Posterior vena cava (tissue), 2 donors: ENCODE results near the gene ANKRD33. TPM values are rescaled to one million over a fixed set of nuclear protein-coding genes. Genes with fewer than 3 reads are reported as not detected.

ENCODE experiments used
- DNase-seq: peaks from one replicate; pipeline ENCODE4 v3.0.0-alpha.2; 2020; ENCODE audit warnings: low spot score
- intact Hi-C, 2 donors: fragments of 100-400 bp; cut with DNase I; formaldehyde crosslinking; loops; one replicate each; pipeline versions ENCODE4 v1.14.1 to v1.14.2; 2022 to 2023
- long read RNA-seq, 2 donors: library from polyadenylated mRNA; unstranded; transcript quantifications; one replicate each; pipeline ENCODE4 v2.0.0, GENCODE V29; 2020 to 2021
- total RNA-seq, 2 donors: library from RNA; stranded (reverse); fragmentation: NEBNext Ultra II Directional; extraction: Animal tissue kit (Norgen Biotek cat#: 25700); gene quantifications; one replicate each; pipeline ENCODE4 v1.2.1, GENCODE V29; 2021
- donor health status: DM: yes; HTN: yes; CAD: no.
- donor health status: DM: yes; HTN: yes; CAD: no.

ANKRD33 gene, protein sequence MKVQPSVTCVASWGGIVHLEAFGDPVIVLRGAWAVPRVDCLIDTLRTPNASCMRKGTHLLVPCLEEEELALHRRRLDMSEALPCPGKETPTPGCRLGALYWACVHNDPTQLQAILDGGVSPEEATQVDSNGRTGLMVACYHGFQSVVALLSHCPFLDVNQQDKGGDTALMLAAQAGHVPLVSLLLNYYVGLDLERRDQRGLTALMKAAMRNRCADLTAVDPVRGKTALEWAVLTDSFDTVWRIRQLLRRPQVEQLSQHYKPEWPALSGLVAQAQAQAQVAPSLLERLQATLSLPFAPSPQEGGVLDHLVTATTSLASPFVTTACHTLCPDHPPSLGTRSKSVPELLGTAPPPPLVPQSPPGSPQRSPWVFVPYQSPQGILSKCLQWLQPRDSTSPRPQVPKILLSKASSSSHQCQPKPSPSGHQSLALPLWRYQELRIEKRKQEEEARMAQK
- not detected for total RNA-seq
- long read RNA-seq, donor 1, result 0 reads
- long read RNA-seq, donor 2, result 0 reads

DNA sequence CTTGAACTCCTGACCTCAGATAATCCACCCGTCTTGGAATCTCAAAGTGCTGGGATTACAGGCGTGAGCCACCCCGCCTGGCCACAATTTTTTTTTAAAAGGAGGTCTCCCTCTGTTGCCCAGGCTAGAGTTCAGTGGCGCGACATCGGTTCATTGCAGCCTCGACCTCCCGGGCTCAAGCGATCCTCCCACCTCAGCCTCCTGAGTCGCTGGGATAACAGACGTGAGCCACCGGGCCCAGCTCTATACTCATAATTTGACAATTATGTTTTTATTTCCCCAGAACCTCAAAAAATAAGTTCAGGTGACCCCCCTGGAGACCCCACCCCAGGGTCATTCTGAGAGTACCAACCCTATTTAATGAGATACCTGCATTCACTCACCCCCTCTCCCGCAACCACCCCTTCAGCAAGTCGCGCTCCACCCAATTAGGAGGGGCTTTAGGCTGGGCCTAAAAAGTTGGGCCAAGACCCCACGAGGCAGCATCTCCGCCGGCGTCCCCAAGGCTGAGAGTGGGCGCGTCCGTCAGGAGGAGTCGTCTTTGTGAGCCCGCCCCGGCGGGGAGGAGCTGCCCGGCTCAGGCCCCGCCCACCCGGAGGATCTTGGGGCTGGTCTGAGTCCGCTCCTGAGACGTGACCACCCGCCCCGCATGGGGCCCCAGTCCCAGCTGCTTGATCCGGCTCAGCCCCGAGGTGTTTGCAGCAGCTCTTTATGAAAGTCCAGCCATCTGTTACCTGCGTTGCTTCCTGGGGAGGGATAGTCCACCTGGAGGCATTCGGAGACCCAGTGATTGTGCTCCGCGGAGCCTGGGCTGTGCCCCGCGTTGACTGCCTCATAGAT is at the start of gene ANKRD33:
Gene ANKRD33 (plus strand): TSS at position 628 of the 840 bp plus-strand sequence. CDS start 84 bp downstream, at position 712.
- intact Hi-C loops, result no loop called here
- DNase-seq, result peak; percentile 72

DNA sequence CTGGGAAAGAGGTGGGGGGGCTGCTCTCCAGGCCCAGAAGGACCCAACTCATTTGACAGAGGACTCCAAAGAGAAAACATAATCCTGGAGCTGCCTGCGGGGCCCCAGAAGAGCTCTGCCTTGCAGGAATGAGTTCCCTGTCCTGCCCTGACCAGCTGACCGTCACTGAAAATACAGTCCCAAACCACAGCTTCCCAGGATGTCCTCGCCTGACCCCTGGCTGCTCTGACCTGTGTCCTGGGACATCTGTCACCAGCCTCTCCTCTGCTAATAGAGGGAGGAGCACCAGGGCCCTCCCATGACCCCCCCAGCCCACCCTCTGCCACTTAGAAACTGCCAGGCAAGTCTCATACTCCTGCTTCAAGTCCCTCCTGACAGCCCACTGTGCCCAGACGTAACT is 49.1 kb upstream of the ANKRD33 start:
- intact Hi-C loops, result no loop called here
- no peak for DNase-seq

DNA sequence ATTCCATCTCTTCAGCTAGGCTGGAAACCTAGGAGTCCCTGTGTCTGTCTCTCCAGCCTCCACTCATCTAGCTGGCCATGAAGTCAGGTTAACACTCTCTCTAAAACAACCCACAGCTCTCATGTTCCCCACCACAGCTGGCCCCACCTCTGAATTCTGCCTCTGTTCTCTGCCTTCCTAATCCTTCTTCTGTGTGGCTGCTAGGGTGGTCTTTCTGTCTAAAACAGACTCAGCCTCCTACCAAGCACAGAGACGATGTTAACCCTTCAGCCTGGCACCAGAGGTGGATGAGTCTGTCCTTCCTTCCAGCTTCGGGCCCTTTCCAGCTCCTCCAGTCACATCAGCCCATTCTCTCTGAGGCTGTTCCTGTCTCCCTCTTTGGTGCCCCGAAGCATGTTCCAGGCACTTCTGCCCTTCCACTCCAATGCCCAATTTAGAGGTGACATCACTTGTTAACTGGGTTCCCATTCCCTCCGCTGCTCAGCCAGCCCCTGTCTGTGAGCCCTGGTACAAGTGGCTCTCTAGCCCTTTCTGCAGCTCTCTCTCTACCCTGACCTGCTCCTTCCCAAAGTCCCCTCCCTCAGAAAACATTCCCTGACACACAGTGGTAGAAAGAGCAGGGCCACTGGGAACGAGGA is 48.5 kb upstream of the ANKRD33 start:
- intact Hi-C loops, result no loop called here
- no peak for DNase-seq

DNA sequence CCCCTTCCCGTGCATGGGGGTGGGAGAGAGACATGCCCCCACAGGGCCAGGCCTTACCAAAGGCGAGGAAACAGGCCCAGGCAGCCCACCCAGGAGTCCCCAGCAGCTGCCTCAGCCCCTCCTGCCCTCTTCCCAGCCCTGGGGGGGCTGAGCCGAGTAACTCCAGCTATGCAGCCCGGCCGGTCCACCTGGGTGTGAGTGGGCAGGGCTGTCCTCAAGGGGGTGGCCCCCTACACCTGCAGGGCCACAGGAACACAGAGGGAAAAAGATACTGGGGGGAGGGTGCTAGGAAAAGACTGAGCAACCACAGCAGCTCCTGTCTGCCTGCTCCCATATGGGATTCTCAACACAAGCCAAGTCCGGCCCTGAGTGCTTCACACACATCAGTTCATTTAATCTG is 46.9 kb upstream of the ANKRD33 start:
- intact Hi-C loops, result no loop called here
- no peak for DNase-seq

DNA sequence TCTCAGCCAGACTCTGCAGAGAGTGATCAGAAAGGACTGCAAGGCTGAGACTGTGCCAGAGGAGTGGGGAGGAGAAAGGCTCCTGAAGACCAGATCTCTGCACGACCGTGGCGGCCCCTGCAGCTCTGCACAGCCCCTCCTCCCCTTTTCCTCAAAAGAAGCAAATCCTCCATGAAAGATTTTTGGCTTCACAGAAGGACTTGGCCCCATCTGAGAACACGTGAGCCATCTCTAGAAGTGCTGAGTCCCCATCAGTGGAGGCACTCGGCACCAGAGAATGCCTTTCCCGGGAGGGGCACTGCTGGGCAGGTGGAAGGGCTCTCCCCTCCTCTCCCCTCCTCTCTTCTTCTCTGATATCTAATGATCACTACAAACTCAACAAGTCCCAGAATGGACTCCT is 46.2 kb upstream of the ANKRD33 start:
- intact Hi-C loops, result no loop called here

DNA sequence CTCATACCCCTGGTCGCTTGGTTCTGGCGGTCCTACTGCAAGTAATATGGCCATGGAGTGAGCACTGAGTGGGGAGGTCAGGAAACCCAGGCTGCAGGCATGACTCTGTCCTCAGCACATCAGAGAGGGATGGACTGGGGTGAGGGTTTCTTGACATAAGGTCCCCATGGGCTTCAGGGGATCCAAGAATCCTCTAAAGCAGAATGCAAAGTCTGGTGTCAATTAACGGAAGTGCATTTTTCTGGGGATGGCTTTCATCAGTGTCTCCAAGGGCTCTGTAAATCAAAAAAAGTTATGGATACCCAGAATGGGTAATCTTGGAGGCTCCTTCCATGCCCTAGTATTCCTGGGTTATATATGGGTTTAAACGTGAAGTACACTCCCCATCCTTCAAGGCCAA is 43.0 kb upstream of the ANKRD33 start:
- intact Hi-C loops, result loop anchor here in 1 of 2 donors (5.0 kb wide), 1 partner anchor 912 kb away; no protein-coding TSS in a partner anchor
- DNase-seq, result no peak

More for the DNA sequence above, 46.2 kb upstream of the ANKRD33 start:
- no peak for DNase-seq

DNA sequence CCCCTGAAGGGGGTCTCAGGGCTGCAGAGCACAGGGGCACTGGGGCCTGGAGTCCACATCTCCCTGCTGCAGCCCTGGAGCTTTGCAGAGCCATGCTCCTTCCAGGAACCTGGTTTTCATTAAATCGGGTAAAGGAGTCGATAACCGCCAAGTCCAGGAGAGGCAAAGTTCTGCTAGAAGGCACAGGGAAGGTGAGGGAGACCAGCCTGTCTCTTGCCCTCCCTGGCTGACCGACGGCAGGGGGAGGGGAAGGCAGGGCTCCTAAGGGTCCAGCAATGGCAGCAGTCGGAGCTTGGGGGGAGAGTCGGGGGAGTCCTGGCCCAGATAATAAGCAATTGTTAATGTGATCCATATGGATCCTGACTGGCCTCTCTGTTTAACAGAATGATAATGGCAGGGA is 42.4 kb upstream of the ANKRD33 start:
- DNase-seq, result no peak
- intact Hi-C loops, result loop anchor here in 1 of 2 donors (5.0 kb wide), 1 partner anchor 912 kb away; no protein-coding TSS in a partner anchor

DNA sequence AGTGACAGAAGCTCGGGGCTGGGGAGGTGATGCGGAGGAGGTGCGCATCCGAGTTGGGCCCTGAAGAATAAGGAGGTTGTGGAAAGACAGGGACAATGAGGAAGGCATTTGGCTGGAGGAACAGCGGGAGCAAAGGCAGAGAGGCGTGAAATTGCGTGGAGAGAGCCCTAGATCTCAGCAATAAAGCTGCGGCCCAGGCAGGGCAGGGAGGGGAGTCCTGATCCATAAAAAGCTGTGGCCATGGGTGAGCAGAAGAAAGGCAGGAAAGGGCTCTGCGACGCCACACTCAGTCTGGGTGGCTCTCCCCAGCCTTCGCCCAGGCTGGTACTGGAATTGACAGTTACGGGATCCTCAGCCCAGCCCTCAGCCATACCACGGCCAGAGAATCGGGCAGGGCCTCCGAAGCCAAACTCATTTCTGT is 41.6 kb upstream of the ANKRD33 start:
- DNase-seq, result no peak
- intact Hi-C loops, result loop anchor here in 1 of 2 donors (5.0 kb wide), 1 partner anchor 911 kb away; no protein-coding TSS in a partner anchor

DNA sequence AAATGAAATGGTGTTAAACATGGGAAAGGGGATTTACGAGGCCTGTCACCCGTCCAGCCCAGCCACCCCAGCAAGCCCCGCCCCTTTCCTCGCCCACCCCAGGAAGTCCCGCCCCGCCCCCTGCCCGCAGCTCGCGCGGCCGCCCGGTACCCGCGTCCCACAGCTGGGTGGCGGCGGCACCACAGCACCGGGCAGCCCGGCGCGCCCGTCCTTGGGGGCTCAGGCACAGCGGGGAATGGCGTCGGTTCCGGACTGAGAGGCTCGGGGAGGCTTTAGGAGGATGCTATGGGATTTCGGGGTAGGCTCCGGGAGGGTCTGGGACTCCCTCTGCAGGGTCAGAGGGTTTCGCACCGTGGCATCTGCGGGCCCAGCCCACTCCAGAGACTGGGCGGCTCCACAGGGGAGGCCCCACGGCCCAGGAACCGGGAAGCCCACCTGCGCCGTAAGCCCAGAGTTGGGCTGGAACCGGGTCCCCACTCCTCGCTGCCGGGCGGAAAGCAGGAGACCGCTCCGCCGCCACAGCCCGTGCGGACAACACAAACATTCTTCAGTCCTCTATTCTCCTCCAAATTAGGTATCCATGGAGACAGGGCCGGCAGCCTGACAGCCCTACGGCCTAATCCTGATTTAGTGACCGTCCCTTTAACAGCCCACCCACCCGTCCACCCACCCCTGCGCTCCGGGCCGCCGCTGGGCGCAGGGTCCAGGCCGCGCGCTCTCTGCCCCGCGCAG is 40.8 kb upstream of the ANKRD33 start:
- no peak for DNase-seq
- intact Hi-C loops, result loop anchor here in 1 of 2 donors (5.0 kb wide), 1 partner anchor 910 kb away; no protein-coding TSS in a partner anchor

DNA sequence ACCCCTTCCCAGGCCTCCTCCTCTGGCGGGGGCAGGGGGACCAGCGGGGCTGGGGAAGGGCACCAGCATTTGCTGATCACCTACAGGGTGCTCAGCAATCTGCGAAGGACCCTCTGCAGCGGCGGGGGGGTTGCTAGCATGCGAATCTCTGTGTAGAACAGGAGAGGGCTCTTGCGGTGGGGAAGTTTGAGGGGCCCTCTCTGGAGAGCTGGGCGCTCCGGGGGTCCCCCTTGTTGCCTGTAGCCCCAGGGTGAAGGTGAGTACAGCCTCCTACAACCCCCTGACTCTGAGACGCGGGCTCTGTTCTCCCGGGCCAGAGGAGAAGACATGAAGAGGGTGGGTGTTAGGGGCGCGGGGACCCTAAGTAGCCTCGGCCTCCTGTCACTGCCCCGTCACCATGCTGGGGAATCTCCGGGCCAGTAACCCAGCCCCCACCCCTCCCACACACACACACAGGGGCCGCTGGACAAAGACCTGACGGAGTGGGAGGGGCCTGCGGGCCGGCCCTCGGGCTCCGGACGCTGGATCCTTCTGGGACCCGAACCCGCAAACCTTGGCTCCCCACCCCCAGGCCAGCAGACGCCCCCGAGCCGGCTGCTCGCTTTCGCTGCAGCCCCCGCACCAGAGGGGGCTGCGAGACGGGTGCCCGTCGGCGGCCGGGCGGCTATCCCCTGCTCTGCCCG is 40.1 kb upstream of the ANKRD33 start:
- intact Hi-C loops, result loop anchor here in 1 of 2 donors (5.0 kb wide), 1 partner anchor 910 kb away; no protein-coding TSS in a partner anchor
- DNase-seq, result no peak

DNA sequence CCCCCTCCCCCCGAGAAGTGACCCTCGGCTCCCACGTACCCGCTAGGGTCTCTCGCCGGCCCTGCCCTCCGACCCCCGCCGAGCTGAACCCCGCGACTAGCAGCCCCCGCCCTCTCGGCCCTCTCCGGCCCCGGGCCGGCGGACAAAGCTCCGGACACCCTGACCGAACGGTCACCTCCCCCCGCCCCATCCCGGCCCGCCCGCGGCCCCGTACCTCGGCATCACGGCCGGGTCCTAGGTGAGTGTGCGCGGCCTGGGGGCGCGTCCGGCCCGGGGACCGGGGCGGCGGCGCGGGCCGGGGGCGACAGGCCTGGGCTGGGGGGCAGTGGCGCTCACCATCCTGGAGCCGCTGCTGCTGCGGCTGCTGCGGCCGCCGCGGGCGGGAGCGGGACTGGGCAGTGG is 39.6 kb upstream of the ANKRD33 start, which contains the start of gene FIGNL2:
Gene FIGNL2 (minus strand): TSS at position 393 of the 402 bp plus-strand sequence. CDS start 26,305 bp downstream, outside the sequence.
- intact Hi-C loops, result loop anchor here in 1 of 2 donors (5.0 kb wide), 1 partner anchor 909 kb away; no protein-coding TSS in a partner anchor
- DNase-seq, result no peak

DNA sequence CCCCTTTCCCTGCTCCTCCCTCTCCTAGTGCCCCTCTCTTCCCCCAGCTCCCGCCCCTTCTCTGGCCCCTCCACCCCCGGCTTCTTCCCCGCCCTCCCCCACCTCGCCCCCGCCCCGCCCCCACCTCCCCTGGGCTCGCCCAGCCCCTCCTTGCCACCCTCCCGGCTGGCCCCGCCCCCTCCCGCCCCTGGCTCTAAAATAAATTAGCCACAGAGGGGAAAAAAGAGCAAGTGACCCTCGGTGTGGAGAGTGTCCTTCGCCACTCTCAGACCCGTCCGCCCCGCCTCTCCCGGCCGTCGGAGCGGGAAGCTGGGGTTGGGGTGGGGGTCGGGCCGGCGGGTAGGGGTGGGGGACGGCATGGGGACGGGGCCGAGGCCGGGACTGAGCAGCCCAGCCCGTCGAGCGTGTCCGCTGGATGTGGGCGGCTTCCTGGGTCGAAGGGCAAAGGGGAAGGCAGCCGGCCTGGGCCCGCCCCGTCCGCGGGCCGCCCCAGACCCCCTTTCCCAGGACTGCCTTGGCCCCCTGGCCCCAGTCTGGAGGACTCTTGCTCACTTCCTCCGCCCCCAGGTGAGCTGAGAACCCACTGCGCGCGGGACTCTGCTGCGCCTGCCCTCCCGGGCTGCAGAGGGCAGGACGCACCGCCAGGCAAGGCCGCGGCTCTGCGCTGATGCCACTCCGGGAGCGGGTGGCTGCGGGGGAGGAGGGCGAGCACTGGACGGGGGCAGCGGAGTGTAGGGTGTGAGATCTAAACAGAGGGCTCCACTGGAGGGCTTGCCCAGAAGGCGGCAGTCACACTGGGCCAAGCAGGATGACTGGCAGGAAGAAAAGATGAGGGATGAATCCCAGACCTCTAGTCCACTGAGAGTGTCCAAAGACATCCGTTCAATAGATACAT is 38.8 kb upstream of the ANKRD33 start:
- intact Hi-C loops, result loop anchor here in 1 of 2 donors (5.0 kb wide), 1 partner anchor 908 kb away; no protein-coding TSS in a partner anchor
- DNase-seq, result no peak

DNA sequence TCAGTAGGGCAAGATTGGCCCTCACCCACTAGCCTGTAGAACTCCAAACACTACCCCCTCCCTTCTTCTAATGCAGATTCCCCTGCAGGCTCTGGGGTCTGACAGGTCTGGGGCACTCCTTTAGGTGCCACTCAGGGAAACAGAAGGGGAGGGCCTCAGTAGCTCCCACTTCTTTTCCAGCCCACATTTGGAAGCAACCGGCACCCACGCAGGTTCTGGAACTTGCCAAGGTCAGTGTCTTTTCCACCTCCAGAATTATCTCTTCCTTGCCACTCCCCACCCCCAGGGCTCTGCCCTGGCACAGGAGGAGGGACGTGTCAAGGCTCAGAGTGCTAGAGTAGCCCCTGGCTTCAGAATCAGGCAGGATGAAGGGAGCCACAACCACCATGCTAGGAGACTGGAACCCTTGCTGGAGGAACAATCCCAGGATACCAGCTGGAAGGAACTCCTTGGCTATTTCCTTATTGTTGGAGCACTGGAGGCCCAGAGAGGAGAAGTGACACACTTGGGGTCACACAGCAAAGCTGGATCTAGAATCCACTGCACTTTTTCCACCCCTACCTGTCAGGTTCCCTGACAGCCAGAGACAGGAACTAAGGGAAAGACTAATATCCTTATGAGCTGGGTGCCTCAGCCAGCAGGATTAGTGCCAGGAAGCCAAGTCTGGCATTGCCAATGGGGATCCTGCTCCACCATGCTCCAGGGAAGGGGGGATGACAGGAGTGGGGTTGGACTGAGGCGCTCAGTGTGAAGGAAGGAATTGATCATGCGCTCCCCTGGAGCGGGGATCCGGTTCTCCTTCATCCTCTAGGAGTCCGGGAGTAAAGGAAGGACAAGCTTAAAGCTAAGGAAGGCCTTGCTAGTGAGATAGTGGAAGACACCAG is 37.6 kb upstream of the ANKRD33 start:
- intact Hi-C loops, result loop anchor here in 1 of 2 donors (1.0 kb wide), 1 partner anchor 28 kb away; no protein-coding TSS in a partner anchor
- no peak for DNase-seq

DNA sequence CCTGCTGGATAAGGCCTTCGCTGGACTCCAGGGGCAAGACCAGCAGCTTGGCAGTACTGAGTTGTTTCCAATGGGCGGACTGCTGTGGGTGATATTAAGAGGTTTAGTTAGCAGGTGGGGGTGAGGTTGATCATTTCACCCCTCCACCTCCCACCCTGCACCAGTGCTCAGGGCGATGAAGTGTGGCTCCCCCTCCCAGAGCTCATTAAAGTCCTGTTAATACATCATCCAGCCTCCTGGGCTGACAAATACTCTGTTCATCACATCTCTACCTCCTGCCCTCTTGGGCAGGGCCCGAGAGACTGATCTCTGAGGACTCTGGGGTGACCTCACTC is 37.0 kb upstream of the ANKRD33 start:
- DNase-seq, result no peak
- intact Hi-C loops, result loop anchor here in 1 of 2 donors (1.0 kb wide), 1 partner anchor 27 kb away; no protein-coding TSS in a partner anchor

DNA sequence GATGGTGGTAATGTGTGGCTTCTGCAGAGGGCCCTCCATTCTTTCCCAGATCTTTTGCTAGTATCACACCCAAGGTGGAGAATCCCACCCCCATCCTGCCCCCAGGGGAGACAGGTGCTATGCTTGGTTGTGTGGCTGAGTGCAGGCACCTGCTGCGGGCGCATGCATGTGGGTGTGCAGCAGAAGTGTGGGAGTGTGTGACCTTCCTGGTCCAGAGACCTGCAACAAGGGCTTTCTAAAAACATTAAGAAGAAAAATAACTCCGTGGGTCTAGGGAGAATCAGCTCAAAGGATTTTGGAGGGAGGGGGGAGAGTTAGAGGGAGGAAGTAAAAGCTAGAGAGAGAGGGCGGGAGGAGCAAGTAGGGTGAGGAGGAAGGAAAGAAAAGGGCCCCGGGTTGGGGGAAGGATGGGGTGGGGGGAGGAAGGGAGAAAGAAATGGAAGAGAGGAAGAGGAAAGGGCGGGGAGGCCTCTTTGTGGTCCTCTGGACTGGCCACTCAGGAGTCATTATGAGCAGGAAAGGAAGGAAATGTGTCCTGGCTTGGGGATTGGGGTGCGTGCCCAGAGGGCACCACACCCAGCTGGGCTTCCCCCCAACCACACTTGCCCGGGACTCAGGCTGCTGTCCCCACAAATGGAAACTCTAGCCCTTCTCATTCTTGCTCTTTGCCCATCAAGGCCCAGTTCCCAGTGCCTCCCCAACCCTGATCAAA is 36.3 kb upstream of the ANKRD33 start:
- no peak for DNase-seq
- intact Hi-C loops, result no loop called here
